ENCODE data around the gene CDH13.

CDH13 gene

GRCh38 chr16:82665025-82665424 lies 38.3 kb downstream of the CDH13 start:
- no peak for DNase-seq (ENCODE audit: low read depth in 1 of 2, low spot score in 1 of 2)
- Histone ChIP-seq H3K4me3 (replicated peaks; ENCODE audit: insufficient read depth, low read length) (no peak overlapping the region), H3K27ac (replicated peaks) (no peak overlapping the region), H3K27me3 (ENCODE audit: insufficient read depth, poor library complexity, severe bottlenecking) (peaks cover 2% of the 10 kb centered on the region)
- no peak for TF ChIP-seq GABPA (IDR thresholded peaks at IDR 0.05; ENCODE audit: low read depth)
- no peak for TF ChIP-seq SPI1 (IDR thresholded peaks at IDR 0.05; ENCODE audit: borderline replicate concordance, low read depth)
- TF ChIP-seq, protein P1, sequence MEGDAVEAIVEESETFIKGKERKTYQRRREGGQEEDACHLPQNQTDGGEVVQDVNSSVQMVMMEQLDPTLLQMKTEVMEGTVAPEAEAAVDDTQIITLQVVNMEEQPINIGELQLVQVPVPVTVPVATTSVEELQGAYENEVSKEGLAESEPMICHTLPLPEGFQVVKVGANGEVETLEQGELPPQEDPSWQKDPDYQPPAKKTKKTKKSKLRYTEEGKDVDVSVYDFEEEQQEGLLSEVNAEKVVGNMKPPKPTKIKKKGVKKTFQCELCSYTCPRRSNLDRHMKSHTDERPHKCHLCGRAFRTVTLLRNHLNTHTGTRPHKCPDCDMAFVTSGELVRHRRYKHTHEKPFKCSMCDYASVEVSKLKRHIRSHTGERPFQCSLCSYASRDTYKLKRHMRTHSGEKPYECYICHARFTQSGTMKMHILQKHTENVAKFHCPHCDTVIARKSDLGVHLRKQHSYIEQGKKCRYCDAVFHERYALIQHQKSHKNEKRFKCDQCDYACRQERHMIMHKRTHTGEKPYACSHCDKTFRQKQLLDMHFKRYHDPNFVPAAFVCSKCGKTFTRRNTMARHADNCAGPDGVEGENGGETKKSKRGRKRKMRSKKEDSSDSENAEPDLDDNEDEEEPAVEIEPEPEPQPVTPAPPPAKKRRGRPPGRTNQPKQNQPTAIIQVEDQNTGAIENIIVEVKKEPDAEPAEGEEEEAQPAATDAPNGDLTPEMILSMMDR (IDR thresholded peaks at IDR 0.05; ENCODE audit: insufficient read depth, low read length) = no peak
- TF ChIP-seq REST (IDR thresholded peaks at IDR 0.05; ENCODE audit: insufficient replicate concordance, low read depth) = no peak
- no peak for TF ChIP-seq POLR2AphosphoS5 (IDR thresholded peaks at IDR 0.05; ENCODE audit: low read depth)

- no peak overlapping the region for H3K27ac ChIP-seq (replicated peaks)
- no peak for TF ChIP-seq SPI1 (IDR thresholded peaks at IDR 0.05; ENCODE audit: borderline replicate concordance, low read depth)
- no peak for TF ChIP-seq POLR2AphosphoS5 (IDR thresholded peaks at IDR 0.05; ENCODE audit: low read depth)
- TF ChIP-seq REST (IDR thresholded peaks at IDR 0.05; ENCODE audit: insufficient replicate concordance, low read depth) = no peak
- TF ChIP-seq GABPA (IDR thresholded peaks at IDR 0.05; ENCODE audit: low read depth) = no peak
- TF ChIP-seq, protein P1 (IDR thresholded peaks at IDR 0.05; ENCODE audit: insufficient read depth, low read length) = no peak
- H3K27me3 ChIP-seq (ENCODE audit: insufficient read depth, poor library complexity, severe bottlenecking) = peaks cover 2% of the 10 kb centered on the region
- DNase-seq (ENCODE audit: low read depth in 1 of 2, low spot score in 1 of 2) = no peak
- no peak overlapping the region for H3K4me3 ChIP-seq (replicated peaks; ENCODE audit: insufficient read depth, low read length)
Measured at GRCh38 chr16:82667437-82667836, 40.7 kb downstream of the CDH13 start.

- no peak for DNase-seq (ENCODE audit: low read depth in 1 of 2, low spot score in 1 of 2)
- TF ChIP-seq SPI1 (IDR thresholded peaks at IDR 0.05; ENCODE audit: borderline replicate concordance, low read depth) (no peak), POLR2AphosphoS5 (IDR thresholded peaks at IDR 0.05; ENCODE audit: low read depth) (no peak), REST (IDR thresholded peaks at IDR 0.05; ENCODE audit: insufficient replicate concordance, low read depth) (no peak), GABPA (IDR thresholded peaks at IDR 0.05; ENCODE audit: low read depth) (no peak)
- TF ChIP-seq, protein P1 (IDR thresholded peaks at IDR 0.05; ENCODE audit: insufficient read depth, low read length) = no peak
- Histone ChIP-seq H3K27ac (replicated peaks) (no peak overlapping the region), H3K4me3 (replicated peaks; ENCODE audit: insufficient read depth, low read length) (no peak overlapping the region), H3K27me3 (ENCODE audit: insufficient read depth, poor library complexity, severe bottlenecking) (peaks cover 2% of the 10 kb centered on the region)
Measured at GRCh38 chr16:82668094-82668493, 41.3 kb downstream of the CDH13 start.
